ENCODE data around the gene NUAK2.
A peak's percentile ranks its signal among the peaks of the same experiment; 100 is the strongest.

The NUAK2 gene

GRCh38 chr1:205344066-205344928 is 22.8 kb upstream of the NUAK2 start:
- Histone ChIP-seq H3K27me3 (replicated peaks) (peaks cover 48% of the 10 kb centered on the region), H3K27ac (no peak overlapping the region), H3K36me3 (replicated peaks) (no peaks in the 10 kb centered on the region), H3K4me3 (ENCODE audit: low read depth, low read length) (peak overlapping the region; percentile 31)
- in situ Hi-C loops (cut with HindIII; ENCODE audit: low pct_ligation_motif_present, low sequenced_read_pairs), result no loop called here
- DNase-seq, result no peak
- TF ChIP-seq CTCF (IDR thresholded peaks at IDR 0.05; ENCODE audit: low read depth, low read length, missing control alignments), result no peak

DNA sequence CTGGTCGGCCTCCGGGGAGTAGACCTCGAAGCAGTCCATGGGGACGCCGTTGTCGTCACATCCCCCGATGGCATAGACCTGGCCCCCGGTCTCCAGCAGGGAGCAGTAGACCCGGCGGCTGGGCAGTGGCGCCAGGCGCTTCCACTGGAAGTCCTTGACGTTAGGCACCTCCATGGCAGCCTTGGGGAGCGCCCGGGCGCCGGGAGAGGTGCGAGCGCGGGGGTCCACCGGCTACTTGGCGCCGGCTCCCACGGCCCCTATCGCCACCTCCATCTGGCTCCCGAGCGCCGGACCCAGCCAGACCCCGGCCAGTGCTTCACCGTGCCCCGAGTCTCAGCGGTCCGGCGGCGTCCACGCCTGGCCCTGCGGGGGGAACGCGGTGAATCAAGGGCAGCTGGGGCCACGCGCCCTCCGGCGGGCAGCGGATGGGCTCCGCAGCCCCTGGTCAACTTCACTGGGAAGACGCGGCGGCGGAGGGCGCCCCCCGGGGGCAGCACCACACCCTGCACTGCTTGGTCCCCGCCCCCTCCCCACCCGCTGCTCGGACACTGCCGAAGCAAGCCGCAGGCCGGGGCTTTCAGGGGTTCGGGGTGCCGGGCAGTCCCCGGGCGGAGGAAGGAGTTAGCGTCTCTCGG is 22.0 kb upstream of the NUAK2 start:
- Histone ChIP-seq H3K27me3 (replicated peaks) (peaks cover 45% of the 10 kb centered on the region), H3K27ac (no peak overlapping the region), H3K36me3 (replicated peaks) (no peaks in the 10 kb centered on the region), H3K4me3 (ENCODE audit: low read depth, low read length) (peak overlapping the region; percentile 27)
- no peak for DNase-seq
- in situ Hi-C loops (cut with HindIII; ENCODE audit: low pct_ligation_motif_present, low sequenced_read_pairs), result no loop called here
- TF ChIP-seq CTCF (IDR thresholded peaks at IDR 0.05; ENCODE audit: low read depth, low read length, missing control alignments), result peak; percentile 46

DNA sequence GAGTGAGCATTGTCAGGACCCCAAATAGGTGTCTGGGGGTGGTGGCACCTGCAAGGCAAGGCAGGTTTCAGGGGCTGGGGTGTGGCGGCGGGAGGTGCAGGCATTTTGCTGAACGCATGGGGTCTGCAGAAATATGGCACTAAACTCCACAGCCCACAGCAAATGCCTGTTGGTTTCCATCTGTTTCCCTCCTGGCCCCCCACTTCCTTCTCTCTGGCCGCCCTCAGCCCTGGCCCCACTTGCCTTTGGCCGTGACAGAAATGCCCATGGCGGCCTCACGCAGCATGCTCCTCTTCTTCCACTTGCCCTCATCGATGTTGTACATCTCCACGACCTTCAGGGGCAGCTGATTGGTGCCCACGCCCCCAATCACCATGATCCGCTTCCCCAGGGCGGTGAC is 21.4 kb upstream of the NUAK2 start:
- in situ Hi-C loops (cut with HindIII; ENCODE audit: low pct_ligation_motif_present, low sequenced_read_pairs), result no loop called here
- TF ChIP-seq CTCF (IDR thresholded peaks at IDR 0.05; ENCODE audit: low read depth, low read length, missing control alignments), result no peak
- peaks cover 39% of the 10 kb centered on the region for H3K27me3 ChIP-seq (replicated peaks)
- no peak for DNase-seq
- H3K27ac ChIP-seq, result no peak overlapping the region
- H3K4me3 ChIP-seq (ENCODE audit: low read depth, low read length), result no peak overlapping the region
- no peaks in the 10 kb centered on the region for H3K36me3 ChIP-seq (replicated peaks)

DNA sequence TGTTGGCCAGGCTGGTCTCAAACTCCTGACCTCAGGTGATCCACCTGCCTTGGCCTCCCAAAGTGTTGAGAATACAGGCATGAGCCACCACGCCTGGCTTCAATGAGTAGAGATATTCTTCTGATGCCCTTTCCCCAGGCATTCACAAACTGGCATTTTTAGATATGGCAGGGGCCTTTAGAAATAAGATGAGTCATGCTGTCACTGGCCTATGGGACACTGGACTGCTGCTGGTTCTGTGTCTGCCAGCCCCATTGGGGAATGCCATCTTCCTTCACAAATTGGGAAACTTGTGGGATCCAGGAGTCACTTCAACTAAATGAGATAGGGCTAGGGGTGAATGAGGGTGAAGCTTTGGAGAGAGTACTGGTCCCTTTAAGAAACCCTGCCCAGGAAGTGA is 19.1 kb upstream of the NUAK2 start:
- Histone ChIP-seq H3K27me3 (replicated peaks) (peaks cover 37% of the 10 kb centered on the region), H3K27ac (no peak overlapping the region), H3K36me3 (replicated peaks) (no peaks in the 10 kb centered on the region), H3K4me3 (ENCODE audit: low read depth, low read length) (no peak overlapping the region)
- no peak for TF ChIP-seq CTCF (IDR thresholded peaks at IDR 0.05; ENCODE audit: low read depth, low read length, missing control alignments)
- in situ Hi-C loops (cut with HindIII; ENCODE audit: low pct_ligation_motif_present, low sequenced_read_pairs), result no loop called here
- no peak for DNase-seq

- Histone ChIP-seq H3K27ac (no peak overlapping the region), H3K4me3 (ENCODE audit: low read depth, low read length) (no peak overlapping the region), H3K36me3 (replicated peaks) (no peaks in the 10 kb centered on the region), H3K27me3 (replicated peaks) (peaks cover 27% of the 10 kb centered on the region)
- in situ Hi-C loops (cut with HindIII; ENCODE audit: low pct_ligation_motif_present, low sequenced_read_pairs), result no loop called here
- TF ChIP-seq CTCF (IDR thresholded peaks at IDR 0.05; ENCODE audit: low read depth, low read length, missing control alignments), result no peak
- DNase-seq, result peak; percentile 52
Measured at GRCh38 chr1:205339717-205340116, 18.2 kb upstream of the NUAK2 start.

All from brain microvascular endothelial cell (primary cell).